ENCODE data around the gene ZNF90.
"Not testable (repeated sequence)": the region's sequence is repeated elsewhere in the genome, so short reads cannot be mapped to it uniquely, and the experiment has no call there.

The ZNF90 gene

GRCh38 chr19:20051841-20052768 lies 25.7 kb upstream of the ZNF90 start:
- TF ChIP-seq ZNF274 (IDR thresholded peaks at IDR 0.05; ENCODE audit: low read depth, low read length): no peak
- peak; percentile 59 for TF ChIP-seq YY1 (IDR thresholded peaks at IDR 0.05; ENCODE audit: insufficient read depth, insufficient read length)
- no peak for TF ChIP-seq SUZ12 (IDR thresholded peaks at IDR 0.05; ENCODE audit: extremely low read depth, insufficient read depth, insufficient read length)
- Histone ChIP-seq H3K36me3 (ENCODE audit: insufficient read depth, insufficient read length, low read length) (no peaks in the 10 kb centered on the region), H3K4me1 (ENCODE audit: insufficient read depth, insufficient read length) (no peaks in the 10 kb centered on the region), H3K9me3 (ENCODE audit: insufficient read depth, low read length) (no peaks in the 10 kb centered on the region), H3K4me3 (ENCODE audit: insufficient read length, low read depth) (peak overlapping the region; percentile 87), H3K27me3 (ENCODE audit: insufficient read depth, insufficient read length) (no peaks in the 10 kb centered on the region), H3K9ac (ENCODE audit: insufficient read length, low read depth) (peak overlapping the region; percentile 83)
- peak; percentile 99 for DNase-seq (ENCODE audit: low read depth, low spot score)

DNA sequence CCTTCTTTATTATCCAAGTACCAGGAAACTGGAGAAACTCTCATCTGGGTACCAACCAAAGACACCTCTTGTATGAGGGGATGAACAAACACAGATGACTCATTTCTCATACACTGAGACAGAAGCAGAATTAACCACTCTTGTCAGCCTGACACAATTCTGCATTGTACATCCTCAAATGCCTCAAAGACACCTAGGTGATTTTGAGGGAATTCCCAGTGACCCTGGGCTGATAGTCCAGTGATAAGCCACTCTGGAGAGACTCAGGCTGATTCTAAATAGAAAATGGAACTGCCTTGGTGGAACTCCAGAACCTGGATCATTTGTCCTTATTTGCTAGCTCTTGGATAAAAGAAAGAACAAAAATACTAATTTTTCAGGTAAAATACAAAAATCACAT lies 19.1 kb upstream of the ZNF90 start:
- H3K27me3 ChIP-seq (ENCODE audit: insufficient read depth, insufficient read length); H3K36me3 ChIP-seq (ENCODE audit: insufficient read depth, insufficient read length, low read length); DNase-seq (ENCODE audit: low read depth, low spot score); H3K4me1 ChIP-seq (ENCODE audit: insufficient read depth, insufficient read length); H3K9ac ChIP-seq (ENCODE audit: insufficient read length, low read depth); H3K4me3 ChIP-seq (ENCODE audit: insufficient read length, low read depth); H3K9me3 ChIP-seq (ENCODE audit: insufficient read depth, low read length): not testable (repeated sequence)

- Histone ChIP-seq H3K27me3 (ENCODE audit: insufficient read depth, insufficient read length) (no peaks in the 10 kb centered on the region), H3K9ac (ENCODE audit: insufficient read length, low read depth) (no peak overlapping the region), H3K36me3 (ENCODE audit: insufficient read depth, insufficient read length, low read length) (no peaks in the 10 kb centered on the region), H3K4me1 (ENCODE audit: insufficient read depth, insufficient read length) (no peaks in the 10 kb centered on the region), H3K9me3 (ENCODE audit: insufficient read depth, low read length) (peaks cover 4% of the 10 kb centered on the region; the same call in 1 of the 2 replicates), H3K4me3 (ENCODE audit: insufficient read length, low read depth) (no peak overlapping the region)
- DNase-seq (ENCODE audit: low read depth, low spot score): no peak
- TF ChIP-seq YY1 (IDR thresholded peaks at IDR 0.05; ENCODE audit: insufficient read depth, insufficient read length) (no peak), SUZ12 (IDR thresholded peaks at IDR 0.05; ENCODE audit: extremely low read depth, insufficient read depth, insufficient read length) (no peak), ZNF274 (IDR thresholded peaks at IDR 0.05; ENCODE audit: low read depth, low read length) (no peak)
Observed at GRCh38 chr19:20060282-20060681, 17.5 kb upstream of the ZNF90 start.

- TF ChIP-seq SUZ12 (IDR thresholded peaks at IDR 0.05; ENCODE audit: extremely low read depth, insufficient read depth, insufficient read length) (no peak), YY1 (IDR thresholded peaks at IDR 0.05; ENCODE audit: insufficient read depth, insufficient read length) (no peak), ZNF274 (IDR thresholded peaks at IDR 0.05; ENCODE audit: low read depth, low read length) (no peak)
- Histone ChIP-seq H3K4me3 (ENCODE audit: insufficient read length, low read depth) (no peak overlapping the region), H3K27me3 (ENCODE audit: insufficient read depth, insufficient read length) (no peaks in the 10 kb centered on the region), H3K4me1 (ENCODE audit: insufficient read depth, insufficient read length) (peaks cover 4% of the 10 kb centered on the region), H3K9ac (ENCODE audit: insufficient read length, low read depth) (no peak overlapping the region), H3K36me3 (ENCODE audit: insufficient read depth, insufficient read length, low read length) (no peaks in the 10 kb centered on the region), H3K9me3 (ENCODE audit: insufficient read depth, low read length) (peaks cover 26% of the 10 kb centered on the region)
- no peak for DNase-seq (ENCODE audit: low read depth, low spot score)
Observed at GRCh38 chr19:20066861-20067260, 10.9 kb upstream of the ZNF90 start.

GRCh38 chr19:20067943-20068342 lies 9.9 kb upstream of the ZNF90 start:
- peak overlapping the region; percentile 47 for H3K9ac ChIP-seq (ENCODE audit: insufficient read length, low read depth)
- no peaks in the 10 kb centered on the region for H3K36me3 ChIP-seq (ENCODE audit: insufficient read depth, insufficient read length, low read length)
- no peak overlapping the region for H3K4me3 ChIP-seq (ENCODE audit: insufficient read length, low read depth)
- no peaks in the 10 kb centered on the region for H3K27me3 ChIP-seq (ENCODE audit: insufficient read depth, insufficient read length)
- H3K4me1 ChIP-seq (ENCODE audit: insufficient read depth, insufficient read length): peaks cover 4% of the 10 kb centered on the region
- DNase-seq (ENCODE audit: low read depth, low spot score): peak; percentile 78
- TF ChIP-seq SUZ12 (IDR thresholded peaks at IDR 0.05; ENCODE audit: extremely low read depth, insufficient read depth, insufficient read length) (no peak), ZNF274 (IDR thresholded peaks at IDR 0.05; ENCODE audit: low read depth, low read length) (no peak), YY1 (IDR thresholded peaks at IDR 0.05; ENCODE audit: insufficient read depth, insufficient read length) (no peak)
- peaks cover 26% of the 10 kb centered on the region for H3K9me3 ChIP-seq (ENCODE audit: insufficient read depth, low read length)

DNA sequence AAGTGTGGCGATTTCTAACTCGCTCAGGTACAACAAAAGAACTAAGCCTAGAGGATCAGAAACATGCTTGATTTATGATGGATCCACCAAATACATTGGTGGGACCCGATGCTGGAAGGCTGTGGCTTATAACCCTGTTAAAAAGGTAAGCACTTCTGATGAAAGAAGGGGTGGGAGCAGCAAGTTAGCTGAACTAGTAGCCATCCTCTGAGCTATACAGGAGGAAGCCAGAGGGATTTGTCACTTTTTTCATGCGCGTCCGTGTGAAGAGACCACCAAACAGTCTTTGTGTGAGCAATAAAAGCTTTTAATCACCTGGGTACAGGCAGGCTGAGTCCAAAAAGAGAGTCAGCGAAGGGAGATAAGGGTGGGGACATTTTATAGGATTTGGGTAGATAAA lies 9.2 kb upstream of the ZNF90 start:
- H3K4me3 ChIP-seq (ENCODE audit: insufficient read length, low read depth); H3K4me1 ChIP-seq (ENCODE audit: insufficient read depth, insufficient read length); DNase-seq (ENCODE audit: low read depth, low spot score); H3K27me3 ChIP-seq (ENCODE audit: insufficient read depth, insufficient read length); H3K36me3 ChIP-seq (ENCODE audit: insufficient read depth, insufficient read length, low read length): not testable (repeated sequence)
- Histone ChIP-seq H3K9ac (ENCODE audit: insufficient read length, low read depth) (peak overlapping the region; percentile 47), H3K9me3 (ENCODE audit: insufficient read depth, low read length) (peaks cover 26% of the 10 kb centered on the region)

DNA sequence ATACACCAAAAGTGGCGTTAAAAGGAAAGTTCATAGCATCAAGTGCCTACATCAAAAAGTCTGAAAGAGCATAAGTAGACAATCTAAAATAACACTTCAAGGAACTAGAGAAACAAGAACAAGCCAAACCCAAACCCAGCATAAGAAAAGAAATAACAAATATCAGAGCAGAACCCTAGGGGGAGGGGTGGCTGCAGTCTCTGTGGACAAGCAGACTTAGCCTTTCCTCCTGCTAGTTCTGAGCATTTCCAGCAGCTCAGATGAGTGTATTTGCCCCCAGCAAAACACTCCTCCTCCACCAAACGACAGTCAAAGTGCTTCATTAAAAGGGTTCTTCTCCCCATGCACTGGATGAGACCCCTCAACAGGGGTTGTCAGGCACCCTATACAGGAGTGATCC lies 7.1 kb upstream of the ZNF90 start:
- Histone ChIP-seq H3K27me3 (ENCODE audit: insufficient read depth, insufficient read length) (no peaks in the 10 kb centered on the region), H3K36me3 (ENCODE audit: insufficient read depth, insufficient read length, low read length) (no peaks in the 10 kb centered on the region), H3K9me3 (ENCODE audit: insufficient read depth, low read length) (peaks cover 18% of the 10 kb centered on the region), H3K9ac (ENCODE audit: insufficient read length, low read depth) (no peak overlapping the region), H3K4me3 (ENCODE audit: insufficient read length, low read depth) (no peak overlapping the region), H3K4me1 (ENCODE audit: insufficient read depth, insufficient read length) (peaks cover 4% of the 10 kb centered on the region)
- TF ChIP-seq ZNF274 (IDR thresholded peaks at IDR 0.05; ENCODE audit: low read depth, low read length) (no peak), SUZ12 (IDR thresholded peaks at IDR 0.05; ENCODE audit: extremely low read depth, insufficient read depth, insufficient read length) (no peak), YY1 (IDR thresholded peaks at IDR 0.05; ENCODE audit: insufficient read depth, insufficient read length) (no peak)
- DNase-seq (ENCODE audit: low read depth, low spot score): no peak

Data from NT2/D1 (cell line).